Natural killer cell (primary cell): ENCODE data around the gene TTLL9. TPM values are rescaled to one million over a fixed set of nuclear protein-coding genes. Genes with fewer than 3 reads are reported as not detected.

Source experiments
- ATAC-seq, 3 donors: fragments of 150-1000 bp in 2 of 3; fragments of 200-7000 bp in 1 of 3; cut with Tn5 transposase; 1 replicate in 1 of 3; 2 replicates in 2 of 3; pipeline ENCODE4 v1.10.0; 2021; ENCODE audit warnings: mild to moderate bottlenecking in 2 of 3, moderate library complexity in 2 of 3
- DNase-seq, 2 donors: peaks; one replicate each; pipeline versions ENCODE4 v3.0.0 to v3.0.0-alpha.2; 2013 to 2021; ENCODE audit warnings: mixed read lengths in 1 of 2
- H3K27ac ChIP-seq: one replicate; pipeline ENCODE4 v1.5.1; 2013; ENCODE audit warnings: mild to moderate bottlenecking, low read length
- H3K27me3 ChIP-seq: one replicate; pipeline ENCODE4 v1.6.1; 2013; ENCODE audit warnings: low read length; ENCODE audit not compliant: control insufficient read depth, insufficient read depth
- H3K36me3 ChIP-seq: one replicate; pipeline ENCODE4 v1.6.1; 2013; ENCODE audit warnings: low read length; ENCODE audit not compliant: control insufficient read depth, insufficient read depth
- H3K4me1 ChIP-seq: one replicate; pipeline ENCODE4 v1.6.1; 2013; ENCODE audit warnings: low read length; ENCODE audit not compliant: control insufficient read depth, insufficient read depth
- H3K4me3 ChIP-seq: one replicate; pipeline ENCODE4 v1.5.1; 2013; ENCODE audit warnings: low read length
- H3K9me3 ChIP-seq: one replicate; pipeline ENCODE4 v1.6.1; 2013; ENCODE audit warnings: low read length; ENCODE audit not compliant: control insufficient read depth, insufficient read depth
- H3K27ac Mint-ChIP-seq, 2 donors: one replicate each; pipeline ENCODE4 v1.8.0; 2022; ENCODE audit warnings: mild to moderate bottlenecking in 2 of 2, mixed read lengths in 2 of 2, moderate library complexity in 1 of 2
- H3K27me3 Mint-ChIP-seq, 2 donors: one replicate each; pipeline ENCODE4 v1.8.0; 2022; ENCODE audit warnings: low read depth in 2 of 2, mixed read lengths in 2 of 2
- H3K36me3 Mint-ChIP-seq: one replicate; pipeline ENCODE4 v1.8.0; 2022; ENCODE audit warnings: mixed read lengths
- H3K4me1 Mint-ChIP-seq, 2 donors: one replicate each; pipeline ENCODE4 v1.8.0; 2022; ENCODE audit warnings: mixed read lengths in 2 of 2
- H3K4me3 Mint-ChIP-seq: one replicate; pipeline ENCODE4 v1.8.0; 2022; ENCODE audit warnings: mild to moderate bottlenecking, moderate library complexity, mixed read lengths
- H3K9me3 Mint-ChIP-seq, 2 donors: one replicate each; pipeline ENCODE4 v1.8.0; 2022; ENCODE audit warnings: mixed read lengths in 2 of 2
- CTCF ChIP-seq: fragments of 200-600 bp; IDR thresholded peaks from one replicate; pipeline ENCODE4 v1.8.0; 2022; ENCODE audit warnings: antibody characterized with exemption
- WGBS: methylation state at CpG from one replicate; pipeline ENCODE4 v1.1.7; 2013; ENCODE audit warnings: missing lambda C conversion rate; ENCODE audit not compliant: insufficient coverage; 5-methylcytosine and 5-hydroxymethylcytosine counted together
- intact Hi-C: fragments of 100-400 bp; cut with micrococcal nuclease; formaldehyde crosslinking; loops from one replicate; pipeline ENCODE4 v1.14.2; 2022
- total RNA-seq, 4 donors: library from RNA; stranded (reverse); fragments of 120-200 nt in 1 of 4; gene quantifications; one replicate each; pipeline versions ENCODE4 v1.2.3 to v1.2.4, GENCODE V29; 2013 to 2022

The TTLL9 gene
- total RNA-seq, 3 donors from 2014 or later (not counting 1 experiment from before 2014, with no cell fraction given) = not detected

DNA sequence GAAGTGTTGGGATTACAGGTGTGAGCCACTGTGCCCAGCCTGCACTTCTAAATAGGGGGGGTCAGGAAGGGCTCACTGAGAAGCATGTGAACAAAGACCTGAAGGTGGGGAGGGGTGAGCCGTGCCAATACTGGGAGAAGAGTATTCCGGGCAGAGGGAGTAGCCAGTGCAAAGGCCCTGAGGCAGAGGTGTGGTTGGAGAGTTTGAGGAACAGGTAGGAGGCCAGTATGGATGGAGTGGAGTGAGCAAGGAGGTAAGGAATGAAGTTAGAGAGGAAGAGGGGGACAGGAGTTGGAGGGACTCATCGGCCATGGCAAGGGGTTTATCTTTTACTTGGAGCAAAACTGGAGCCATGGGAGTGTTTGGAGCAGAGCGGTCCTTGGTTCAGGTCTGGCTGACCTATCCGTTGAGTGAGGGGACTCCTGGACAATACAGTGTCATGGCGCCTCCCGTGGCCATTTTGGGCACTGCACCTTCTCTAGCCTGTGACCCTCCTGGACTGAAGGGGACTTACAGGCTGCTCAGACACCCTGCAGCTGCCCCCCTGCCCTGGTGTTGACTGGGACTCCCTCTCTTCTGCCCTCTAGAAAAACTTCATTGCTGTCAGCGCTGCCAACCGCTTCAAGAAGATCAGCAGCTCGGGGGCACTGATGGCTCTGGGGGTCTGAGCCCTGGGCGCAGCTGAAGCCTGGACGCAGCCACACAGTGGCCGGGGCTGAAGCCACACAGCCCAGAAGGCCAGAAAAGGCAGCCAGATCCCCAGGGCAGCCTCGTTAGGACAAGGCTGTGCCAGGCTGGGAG, 37.1 kb upstream of the TTLL9 start:
- 75% methylated on average over 14 of the region's 14 CpGs for WGBS
- Histone ChIP-seq H3K9me3 (no peaks in the 10 kb centered on the region), H3K36me3 (no peaks in the 10 kb centered on the region), H3K27ac (no peak overlapping the region), H3K27me3 (peaks cover 6% of the 10 kb centered on the region), H3K4me3 (no peak overlapping the region), H3K4me1 (peaks cover 49% of the 10 kb centered on the region)
- peaks cover 23 to 28% of the 10 kb centered on the region in 2 donors for H3K4me1 Mint-ChIP-seq
- H3K9me3 Mint-ChIP-seq = no peaks in the 10 kb centered on the region
- DNase-seq = peak; percentile 69 to 70
- peak; percentile 89 for TF ChIP-seq CTCF
- H3K4me3 Mint-ChIP-seq = no peak overlapping the region
- intact Hi-C loops = no loop called here
- peak; percentile 55 to 59 (median 57) for ATAC-seq
- no peaks in the 10 kb centered on the region for H3K36me3 Mint-ChIP-seq
- peaks cover 0 to 5% of the 10 kb centered on the region in 2 donors for H3K27me3 Mint-ChIP-seq
- no peak overlapping the region for H3K27ac Mint-ChIP-seq

DNA sequence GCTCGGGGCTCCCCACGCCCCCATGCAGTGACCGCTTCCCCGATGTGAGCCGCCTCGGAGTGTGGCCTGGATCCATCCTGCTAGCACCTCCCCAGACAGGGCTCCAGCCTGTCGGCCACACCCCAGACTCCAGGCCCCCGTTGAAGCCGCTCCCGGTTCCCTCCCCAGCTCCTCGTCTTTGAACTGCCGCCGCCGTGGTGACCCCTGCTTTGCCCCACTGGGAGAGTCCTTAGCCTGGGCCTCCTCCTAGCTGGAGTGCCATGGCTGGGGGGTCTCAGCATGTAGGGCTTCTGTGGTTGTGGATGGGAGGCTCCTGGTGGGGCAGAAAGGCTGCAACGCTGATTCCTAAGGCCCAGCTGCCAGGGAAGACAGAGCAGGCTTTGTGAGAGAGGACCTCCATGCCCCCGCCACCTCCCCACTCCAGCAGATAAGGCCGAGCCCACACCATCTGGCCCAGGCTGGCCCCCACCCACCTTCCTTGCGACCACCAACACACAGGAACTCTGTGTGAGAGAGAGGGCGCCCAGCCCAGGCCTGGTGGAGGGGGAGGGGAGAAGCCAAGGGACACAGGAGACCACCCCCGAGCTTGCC, 36.4 kb upstream of the TTLL9 start:
- no peaks in the 10 kb centered on the region for H3K9me3 Mint-ChIP-seq
- H3K36me3 Mint-ChIP-seq = no peaks in the 10 kb centered on the region
- Histone ChIP-seq H3K4me3 (no peak overlapping the region), H3K4me1 (peaks cover 49% of the 10 kb centered on the region), H3K9me3 (no peaks in the 10 kb centered on the region), H3K27me3 (peaks cover 7% of the 10 kb centered on the region), H3K27ac (no peak overlapping the region), H3K36me3 (no peaks in the 10 kb centered on the region)
- peaks cover 23 to 28% of the 10 kb centered on the region in 2 donors for H3K4me1 Mint-ChIP-seq
- intact Hi-C loops = no loop called here
- DNase-seq (no peak), ATAC-seq (no peak)
- H3K27ac Mint-ChIP-seq = no peak overlapping the region
- no peak for TF ChIP-seq CTCF
- H3K4me3 Mint-ChIP-seq = no peak overlapping the region
- WGBS = 88% methylated on average over 19 of the region's 20 CpGs
- H3K27me3 Mint-ChIP-seq = peaks cover 0 to 5% of the 10 kb centered on the region in 2 donors

DNA sequence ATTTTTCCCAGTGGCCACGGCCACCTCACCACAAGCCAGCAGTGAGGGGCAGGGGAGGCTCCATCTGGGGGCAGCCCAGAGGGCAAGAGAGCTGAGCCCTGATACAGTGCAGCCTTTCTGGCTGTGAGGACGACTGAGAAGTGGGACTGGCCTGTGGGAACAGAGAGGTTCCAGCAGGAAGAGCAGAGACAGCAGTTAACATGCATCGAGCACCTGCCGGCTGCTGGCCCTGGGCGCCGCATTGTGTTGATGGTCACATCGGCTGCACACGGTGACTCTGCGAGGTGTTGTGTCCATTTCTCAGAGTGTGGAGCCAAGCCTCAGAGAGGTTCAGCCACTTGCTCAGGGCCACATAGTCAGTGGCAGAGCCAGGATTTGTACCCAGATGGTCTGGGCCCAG, 34.9 kb upstream of the TTLL9 start:
- Mint-ChIP-seq H3K4me1 (peaks cover 23 to 28% of the 10 kb centered on the region in 2 donors), H3K4me3 (peak overlapping the region; percentile 47), H3K36me3 (no peaks in the 10 kb centered on the region), H3K9me3 (no peaks in the 10 kb centered on the region), H3K27me3 (peaks cover 0 to 5% of the 10 kb centered on the region in 2 donors), H3K27ac (peak overlapping the region in 1 of 2 donors; percentile 63)
- intact Hi-C loops = no loop called here
- WGBS = 71% methylated on average over 9 of the region's 9 CpGs
- no peak for ATAC-seq
- Histone ChIP-seq H3K4me3 (no peak overlapping the region), H3K27me3 (peaks cover 7% of the 10 kb centered on the region), H3K4me1 (peaks cover 49% of the 10 kb centered on the region), H3K27ac (no peak overlapping the region), H3K9me3 (no peaks in the 10 kb centered on the region), H3K36me3 (no peaks in the 10 kb centered on the region)
- no peak for DNase-seq
- TF ChIP-seq CTCF = no peak
